Measurements from ENCODE around the gene PIK3C2G. TPM values are rescaled to one million over a fixed set of nuclear protein-coding genes. Genes with fewer than 3 reads are reported as not detected.

PIK3C2G gene
- total and polyA plus RNA-seq, 2 of the 13 experiments (the other 11 are each of a cell fraction or from before 2014, with no cell fraction given) = not detected

- 0% methylated on average over 1 of the region's 1 CpG for WGBS (ENCODE audit: low lambda C conversion rate)
These were observed 207.1 kb downstream of the PIK3C2G start for GRCh38 chr12:18468246-18469075.

More at GRCh38 chr12:18468246-18469075, 207.1 kb downstream of the PIK3C2G start:
- no peaks in the 10 kb centered on the region for H3K4me1 ChIP-seq (ENCODE audit: insufficient read depth, low read length)
- TF ChIP-seq RARA (CRISPR knock-in tag; IDR thresholded peaks at IDR 0.05) (no peak), ZNF746 (CRISPR knock-in tag; IDR thresholded peaks at IDR 0.05) (no peak), ZNF761 (CRISPR knock-in tag; conservative IDR thresholded peaks at IDR 0.05) (no peak), HMGXB4 (CRISPR knock-in tag; IDR thresholded peaks at IDR 0.05; ENCODE audit: borderline replicate concordance in 1 of 2, low read depth in 1 of 2) (no peak), ATF6 (CRISPR knock-in tag; conservative IDR thresholded peaks at IDR 0.05) (no peak)
- H3K4me2 ChIP-seq (ENCODE audit: low read depth, low read length) = no peak overlapping the region
- no peak overlapping the region for H2AFZ ChIP-seq (ENCODE audit: low read length)
- no TSS peak for BruUV-seq (replicated peaks)
- peaks cover 0 to 1% of the 10 kb centered on the region in 2 experiments; a peak in 1 of 5 replicates for H3K27me3 ChIP-seq (ENCODE audit: control insufficient read depth in 1 of 2, insufficient read depth in 2 of 2, low read length in 2 of 2)
- no peaks in the 10 kb centered on the region for H4K20me1 ChIP-seq (ENCODE audit: insufficient read depth, low read length)
- H3K79me2 ChIP-seq (ENCODE audit: insufficient read depth, low read length) = no peaks in the 10 kb centered on the region
- FAIRE-seq = no peak
- H3K27ac ChIP-seq (ENCODE audit: extremely low read length, insufficient read depth, low read length) = no peak overlapping the region
- H3K9ac ChIP-seq (ENCODE audit: insufficient read depth, low read depth, low read length) = no peak overlapping the region
- in situ Hi-C loops (cut with HindIII; ENCODE audit: extremely low pct_ligation_motif_present, low pct_unique_long_range_greater_than_20kb) (no loop called here), intact Hi-C loops (cut with micrococcal nuclease; ENCODE audit: unreplicated experiment) (no loop called here)
- H3K9me3 ChIP-seq (ENCODE audit: low read length) = no peaks in the 10 kb centered on the region
- ChIA-PET POLR2A (no interaction called here), CTCF (ENCODE audit: low intra/inter-chr PET ratio, low total read pairs) (no interaction called here)
- H3K36me3 ChIP-seq (replicated peaks in 1 of 2; ENCODE audit: control insufficient read depth in 1 of 2, insufficient read depth in 2 of 2, low read length in 2 of 2) = no peaks in the 10 kb centered on the region
- no peak overlapping the region for H3K4me3 ChIP-seq (replicated peaks in 1 of 3; ENCODE audit: insufficient read depth in 1 of 3, low read depth in 2 of 3, low read length in 3 of 3)
- ATAC-seq = no peak
- no peak for DNase-seq (ENCODE audit: low spot score)
